HEK293 (cell line): Measurements from ENCODE around the gene NFKBIE.

Experiments used
- GLI2 ChIP-seq: fragments of 450-650 bp; formaldehyde crosslinking; IDR thresholded peaks from 2 replicates; pipeline ENCODE4; 2017; ENCODE audit warnings: missing biosample characterization, missing genetic modification characterization, low read depth, borderline replicate concordance
- GLI4 ChIP-seq: fragments of 450-650 bp; formaldehyde crosslinking; IDR thresholded peaks from 2 replicates; pipeline ENCODE4 v1.5.1; 2016; ENCODE audit warnings: missing biosample characterization, missing genetic modification characterization
- HOXC10 ChIP-seq: sonication (generic); formaldehyde crosslinking; IDR thresholded peaks from 2 replicates; pipeline ENCODE4 v1.8.1; 2023; ENCODE audit warnings: mild to moderate bottlenecking, missing genetic modification reagents
- MEIS1 ChIP-seq: sonication (generic); formaldehyde crosslinking; IDR thresholded peaks from 2 replicates; pipeline ENCODE4 v1.8.1; 2022; ENCODE audit warnings: missing genetic modification reagents, mild to moderate bottlenecking, borderline replicate concordance
- PATZ1 ChIP-seq: fragments of 450-650 bp; formaldehyde crosslinking; IDR thresholded peaks from 2 replicates; pipeline ENCODE4 v1.5.1; 2016; ENCODE audit warnings: missing biosample characterization, missing genetic modification characterization
- SCRT1 ChIP-seq: fragments of 450-650 bp; formaldehyde crosslinking; IDR thresholded peaks from 2 replicates; pipeline ENCODE4 v1.5.1; 2016; ENCODE audit warnings: missing biosample characterization, missing genetic modification characterization, borderline replicate concordance
- SETDB1 ChIP-seq: IDR thresholded peaks from one replicate; pipeline ENCODE4 v1.6.1; 2017; ENCODE audit warnings: mild to moderate bottlenecking, low read length, moderate library complexity, mixed read lengths; ENCODE audit not compliant: insufficient read length
- ZBTB21 ChIP-seq: fragments of 450-650 bp; formaldehyde crosslinking; IDR thresholded peaks from 2 replicates; pipeline ENCODE4 v1.5.1; 2017; ENCODE audit warnings: missing biosample characterization, missing genetic modification characterization
- ZFP41 ChIP-seq: fragments of 450-650 bp; formaldehyde crosslinking; IDR thresholded peaks from 2 replicates; pipeline ENCODE4 v1.5.1; 2016; ENCODE audit warnings: missing biosample characterization, missing genetic modification characterization, borderline replicate concordance
- ZNF10 ChIP-seq: fragments of 450-650 bp; formaldehyde crosslinking; IDR thresholded peaks from 2 replicates; pipeline ENCODE4 v1.5.1; 2017; ENCODE audit warnings: missing biosample characterization, missing genetic modification characterization
- ZNF19 ChIP-seq: fragments of 450-650 bp; formaldehyde crosslinking; IDR thresholded peaks from 2 replicates; pipeline ENCODE4; 2016; ENCODE audit warnings: missing biosample characterization, missing genetic modification characterization, low read depth
- ZNF2 ChIP-seq: fragments of 450-650 bp; formaldehyde crosslinking; IDR thresholded peaks from 2 replicates; pipeline ENCODE4 v1.5.1; 2016; ENCODE audit warnings: missing biosample characterization, missing genetic modification characterization
- ZNF214 ChIP-seq: fragments of 450-650 bp; formaldehyde crosslinking; IDR thresholded peaks from 2 replicates; pipeline ENCODE4 v1.5.1; 2017; ENCODE audit warnings: missing biosample characterization, mild to moderate bottlenecking, missing genetic modification characterization, borderline replicate concordance
- ZNF280D ChIP-seq: fragments of 450-650 bp; formaldehyde crosslinking; IDR thresholded peaks from 2 replicates; pipeline ENCODE4 v1.5.1; 2016; ENCODE audit warnings: missing biosample characterization, missing genetic modification characterization
- ZNF302 ChIP-seq: fragments of 450-650 bp; formaldehyde crosslinking; IDR thresholded peaks from 2 replicates; pipeline ENCODE4 v1.5.1; 2016; ENCODE audit warnings: missing biosample characterization, missing genetic modification characterization, low read depth
- ZNF423 ChIP-seq: fragments of 450-650 bp; formaldehyde crosslinking; IDR thresholded peaks from 2 replicates; pipeline ENCODE4 v1.5.1; 2016; ENCODE audit warnings: missing biosample characterization, missing genetic modification characterization
- ZNF518A ChIP-seq: fragments of 450-650 bp; formaldehyde crosslinking; conservative IDR thresholded peaks from 2 replicates; pipeline ENCODE4 v1.5.1; 2016; ENCODE audit warnings: low read depth, missing biosample characterization, missing genetic modification characterization
- ZNF529 ChIP-seq: fragments of 450-650 bp; formaldehyde crosslinking; IDR thresholded peaks from 2 replicates; pipeline ENCODE4 v1.5.1; 2017; ENCODE audit warnings: missing genetic modification characterization, missing biosample characterization; ENCODE audit not compliant: insufficient replicate concordance
- ZNF664 ChIP-seq: fragments of 450-650 bp; formaldehyde crosslinking; IDR thresholded peaks from 2 replicates; pipeline ENCODE4 v1.5.1; 2016; ENCODE audit warnings: missing biosample characterization, missing genetic modification characterization
- ZNF707 ChIP-seq: fragments of 450-650 bp; formaldehyde crosslinking; IDR thresholded peaks from 2 replicates; pipeline ENCODE4 v1.5.1; 2016; ENCODE audit warnings: missing biosample characterization, missing genetic modification characterization
- ZNF776 ChIP-seq: fragments of 450-650 bp; formaldehyde crosslinking; IDR thresholded peaks from 2 replicates; pipeline ENCODE4 v1.5.0; 2017; ENCODE audit warnings: missing biosample characterization, missing genetic modification characterization, borderline replicate concordance
- ZNF830 ChIP-seq: fragments of 450-650 bp; IDR thresholded peaks from 2 replicates; pipeline ENCODE4 v1.5.0; 2018; ENCODE audit warnings: missing biosample characterization, missing genetic modification characterization, low read depth, mild to moderate bottlenecking, moderate library complexity
- ZSCAN16 ChIP-seq: fragments of 450-650 bp; formaldehyde crosslinking; IDR thresholded peaks from 2 replicates; pipeline ENCODE4 v1.5.1; 2016; ENCODE audit warnings: missing biosample characterization, missing genetic modification characterization
- TF ChIP-seq, protein P1 (sequence below): fragments of 450-650 bp; formaldehyde crosslinking; IDR thresholded peaks from 2 replicates; pipeline ENCODE4 v1.5.1; 2016; ENCODE audit warnings: missing biosample characterization, missing genetic modification characterization
- TF ChIP-seq, protein P2 (sequence below): fragments of 450-650 bp; formaldehyde crosslinking; IDR thresholded peaks from 2 replicates; pipeline ENCODE4 v1.5.1; 2016; ENCODE audit warnings: missing biosample characterization, missing genetic modification characterization
- TF ChIP-seq, protein P3 (sequence below): fragments of 450-650 bp; formaldehyde crosslinking; IDR thresholded peaks from 2 replicates; pipeline ENCODE4 v1.5.1; 2016; ENCODE audit warnings: missing biosample characterization, missing genetic modification characterization

NFKBIE gene

GRCh38 chr6:44245912-44246662 is 19.3 kb downstream of the NFKBIE start (continued):
- TF ChIP-seq ZSCAN16 (tag by site-specific recombination) = peak; percentile 9
- no peak for TF ChIP-seq ZNF707
- TF ChIP-seq, protein P1, sequence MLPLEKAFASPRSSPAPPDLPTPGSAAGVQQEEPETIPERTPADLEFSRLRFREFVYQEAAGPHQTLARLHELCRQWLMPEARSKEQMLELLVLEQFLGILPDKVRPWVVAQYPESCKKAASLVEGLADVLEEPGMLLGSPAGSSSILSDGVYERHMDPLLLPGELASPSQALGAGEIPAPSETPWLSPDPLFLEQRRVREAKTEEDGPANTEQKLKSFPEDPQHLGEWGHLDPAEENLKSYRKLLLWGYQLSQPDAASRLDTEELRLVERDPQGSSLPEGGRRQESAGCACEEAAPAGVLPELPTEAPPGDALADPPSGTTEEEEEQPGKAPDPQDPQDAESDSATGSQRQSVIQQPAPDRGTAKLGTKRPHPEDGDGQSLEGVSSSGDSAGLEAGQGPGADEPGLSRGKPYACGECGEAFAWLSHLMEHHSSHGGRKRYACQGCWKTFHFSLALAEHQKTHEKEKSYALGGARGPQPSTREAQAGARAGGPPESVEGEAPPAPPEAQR (tag by site-specific recombination) = 0 out of 2 replicates have a peak, but pooled peaks have one; percentile 55
- no peak for TF ChIP-seq ZNF302
- TF ChIP-seq PATZ1 (tag by site-specific recombination) = peak; percentile 94
- no peak for TF ChIP-seq ZFP41 (tag by site-specific recombination)
- TF ChIP-seq ZNF19 (tag by site-specific recombination) = no peak
- TF ChIP-seq HOXC10 (CRISPR knock-in tag) = no peak
- no peak; the same call in 1 of the 2 replicates for TF ChIP-seq ZBTB21
- TF ChIP-seq, protein P2, sequence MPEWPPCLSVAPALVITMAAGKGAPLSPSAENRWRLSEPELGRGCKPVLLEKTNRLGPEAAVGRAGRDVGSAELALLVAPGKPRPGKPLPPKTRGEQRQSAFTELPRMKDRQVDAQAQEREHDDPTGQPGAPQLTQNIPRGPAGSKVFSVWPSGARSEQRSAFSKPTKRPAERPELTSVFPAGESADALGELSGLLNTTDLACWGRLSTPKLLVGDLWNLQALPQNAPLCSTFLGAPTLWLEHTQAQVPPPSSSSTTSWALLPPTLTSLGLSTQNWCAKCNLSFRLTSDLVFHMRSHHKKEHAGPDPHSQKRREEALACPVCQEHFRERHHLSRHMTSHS (tag by site-specific recombination) = no peak
- TF ChIP-seq SETDB1 = no peak
- no peak for TF ChIP-seq ZNF214 (tag by site-specific recombination)
- TF ChIP-seq, protein P3, sequence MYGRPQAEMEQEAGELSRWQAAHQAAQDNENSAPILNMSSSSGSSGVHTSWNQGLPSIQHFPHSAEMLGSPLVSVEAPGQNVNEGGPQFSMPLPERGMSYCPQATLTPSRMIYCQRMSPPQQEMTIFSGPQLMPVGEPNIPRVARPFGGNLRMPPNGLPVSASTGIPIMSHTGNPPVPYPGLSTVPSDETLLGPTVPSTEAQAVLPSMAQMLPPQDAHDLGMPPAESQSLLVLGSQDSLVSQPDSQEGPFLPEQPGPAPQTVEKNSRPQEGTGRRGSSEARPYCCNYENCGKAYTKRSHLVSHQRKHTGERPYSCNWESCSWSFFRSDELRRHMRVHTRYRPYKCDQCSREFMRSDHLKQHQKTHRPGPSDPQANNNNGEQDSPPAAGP (tag by site-specific recombination) = peak; percentile 85
- TF ChIP-seq SCRT1 (tag by site-specific recombination) = no peak
- TF ChIP-seq ZNF518A (tag by site-specific recombination) = no peak
- TF ChIP-seq ZNF423 (tag by site-specific recombination) = 0 out of 2 replicates have a peak, but pooled peaks have one; percentile 8
- 0 out of 2 replicates have a peak, but pooled peaks have one; percentile 10 for TF ChIP-seq ZNF664 (tag by site-specific recombination)
- TF ChIP-seq ZNF776 (tag by site-specific recombination) = no peak
- TF ChIP-seq ZNF529 (tag by site-specific recombination) = no peak
- TF ChIP-seq ZNF280D (tag by site-specific recombination) = peak; percentile 54; the same call in 1 of the 2 replicates
- TF ChIP-seq MEIS1 = no peak
- TF ChIP-seq ZNF830 = no peak
- no peak for TF ChIP-seq GLI2 (tag by site-specific recombination)
- TF ChIP-seq GLI4 = peak; percentile 83
- peak; percentile 78 for TF ChIP-seq ZNF2 (tag by site-specific recombination)
- TF ChIP-seq ZNF10 (tag by site-specific recombination) = no peak
